ENCODE data around the gene MAD1L1.

The MAD1L1 gene

DNA sequence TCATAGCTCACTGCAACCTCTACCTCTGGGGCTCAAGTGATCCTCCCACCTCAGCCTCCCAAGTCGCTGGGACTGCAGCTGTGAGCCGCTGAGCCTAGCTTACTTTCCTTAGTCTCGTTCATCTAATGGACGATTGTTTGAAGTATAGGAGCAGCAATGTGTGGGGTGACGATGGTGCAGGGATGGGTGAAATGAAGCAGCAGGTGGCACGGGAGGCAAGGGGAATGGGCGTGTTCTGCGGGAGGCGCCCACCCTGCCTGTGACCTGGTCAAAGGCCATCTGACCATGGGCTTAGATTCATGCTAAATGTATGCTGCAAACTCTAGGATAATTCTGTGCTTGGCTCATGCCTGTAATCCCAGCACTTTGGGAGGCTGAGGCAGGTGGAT lies 210.7 kb downstream of the MAD1L1 start:
- no peak overlapping the region for H3K4me2 ChIP-seq (ENCODE audit: low read length)

DNA sequence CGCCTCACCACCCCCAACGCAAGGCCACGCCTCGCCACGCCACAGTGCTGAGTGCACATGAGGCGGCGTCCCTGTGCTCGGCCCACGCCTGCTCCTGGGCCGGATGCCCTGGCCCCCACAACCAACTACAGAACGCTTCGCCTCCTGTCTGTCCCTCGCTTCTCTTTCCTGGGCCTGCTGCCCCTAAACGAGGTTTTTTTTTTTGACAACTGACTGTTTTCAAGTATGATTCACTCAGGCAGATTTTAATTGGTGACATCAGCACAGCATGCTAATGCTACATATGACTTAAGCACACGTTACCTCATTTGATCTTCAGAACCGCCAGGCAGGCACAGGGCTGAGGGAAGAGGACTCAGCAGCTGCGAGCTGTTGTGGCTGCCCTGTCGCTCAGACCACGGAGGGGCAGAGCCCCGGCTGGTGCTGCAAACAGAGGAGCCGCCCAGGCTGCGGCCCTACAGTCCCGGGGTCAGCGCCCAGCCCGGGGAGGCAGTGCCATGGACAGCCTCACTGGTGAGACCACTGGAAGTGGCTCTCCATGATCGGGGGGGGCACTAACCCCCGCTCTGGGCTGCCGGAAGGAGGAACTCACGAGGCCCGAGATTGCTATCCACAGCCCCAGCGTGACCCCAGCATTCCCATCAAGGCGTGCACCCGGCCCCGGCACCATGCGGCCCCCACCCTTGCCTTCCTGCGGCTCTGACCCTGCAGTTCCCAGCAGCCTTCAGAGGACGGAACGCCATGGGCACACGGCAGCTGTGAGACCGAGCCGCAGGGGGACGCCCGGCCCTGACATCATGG lies 212.8 kb downstream of the MAD1L1 start:
- peaks cover 12% of the 10 kb centered on the region for H3K79me2 ChIP-seq (ENCODE audit: control insufficient read depth, low read length)
- no peak for TF ChIP-seq EZH2phosphoT487 (IDR thresholded peaks at IDR 0.05; ENCODE audit: borderline replicate concordance, low read length)
- TF ChIP-seq, protein P1, sequence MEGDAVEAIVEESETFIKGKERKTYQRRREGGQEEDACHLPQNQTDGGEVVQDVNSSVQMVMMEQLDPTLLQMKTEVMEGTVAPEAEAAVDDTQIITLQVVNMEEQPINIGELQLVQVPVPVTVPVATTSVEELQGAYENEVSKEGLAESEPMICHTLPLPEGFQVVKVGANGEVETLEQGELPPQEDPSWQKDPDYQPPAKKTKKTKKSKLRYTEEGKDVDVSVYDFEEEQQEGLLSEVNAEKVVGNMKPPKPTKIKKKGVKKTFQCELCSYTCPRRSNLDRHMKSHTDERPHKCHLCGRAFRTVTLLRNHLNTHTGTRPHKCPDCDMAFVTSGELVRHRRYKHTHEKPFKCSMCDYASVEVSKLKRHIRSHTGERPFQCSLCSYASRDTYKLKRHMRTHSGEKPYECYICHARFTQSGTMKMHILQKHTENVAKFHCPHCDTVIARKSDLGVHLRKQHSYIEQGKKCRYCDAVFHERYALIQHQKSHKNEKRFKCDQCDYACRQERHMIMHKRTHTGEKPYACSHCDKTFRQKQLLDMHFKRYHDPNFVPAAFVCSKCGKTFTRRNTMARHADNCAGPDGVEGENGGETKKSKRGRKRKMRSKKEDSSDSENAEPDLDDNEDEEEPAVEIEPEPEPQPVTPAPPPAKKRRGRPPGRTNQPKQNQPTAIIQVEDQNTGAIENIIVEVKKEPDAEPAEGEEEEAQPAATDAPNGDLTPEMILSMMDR (IDR thresholded peaks at IDR 0.05; ENCODE audit: low read depth, low read length, poor library complexity, severe bottlenecking): no peak
- H4K20me1 ChIP-seq (ENCODE audit: control insufficient read depth, insufficient read depth, low read depth, low read length): 0 out of 2 replicates have a peak, but pooled peaks cover 5% of the 10 kb centered on the region
- no peaks in the 10 kb centered on the region for H3K9me2 ChIP-seq (replicated peaks; ENCODE audit: control insufficient read depth, low read length)
- peaks cover 29% of the 10 kb centered on the region for H3K4me1 ChIP-seq (ENCODE audit: control insufficient read depth, low read length)
- H3K27ac ChIP-seq (ENCODE audit: low read depth, low read length): peak overlapping the region; percentile 17; the same call in 1 of the 2 replicates
- H3K9me3 ChIP-seq (ENCODE audit: control insufficient read depth, insufficient read depth, low read length): peaks cover 8% of the 10 kb centered on the region; the same call in 1 of the 2 replicates
- peaks cover 7% of the 10 kb centered on the region; the same call in 1 of the 2 replicates for H3K36me3 ChIP-seq (ENCODE audit: control insufficient read depth, low read length)
- H3K27me3 ChIP-seq (ENCODE audit: control insufficient read depth, low read length): no peaks in the 10 kb centered on the region
- peak overlapping the region; percentile 64 for H3K4me2 ChIP-seq (ENCODE audit: low read length)
- peak overlapping the region; percentile 36 for H3K4me3 ChIP-seq (ENCODE audit: low read length)
- no peaks in the 10 kb centered on the region for H3F3A ChIP-seq (ENCODE audit: control insufficient read depth, insufficient read depth)

More for the DNA sequence above, 210.7 kb downstream of the MAD1L1 start:
- H3K4me3 ChIP-seq (ENCODE audit: low read length): no peak overlapping the region
- H3K4me1 ChIP-seq (ENCODE audit: control insufficient read depth, low read length): peaks cover 29% of the 10 kb centered on the region
- peaks cover 18% of the 10 kb centered on the region; the same call in 1 of the 2 replicates for H3K9me3 ChIP-seq (ENCODE audit: control insufficient read depth, insufficient read depth, low read length)
- H3K27me3 ChIP-seq (ENCODE audit: control insufficient read depth, low read length): no peaks in the 10 kb centered on the region
- no peaks in the 10 kb centered on the region for H3K9me2 ChIP-seq (replicated peaks; ENCODE audit: control insufficient read depth, low read length)
- 0 out of 2 replicates have a peak, but pooled peaks cover 5% of the 10 kb centered on the region for H4K20me1 ChIP-seq (ENCODE audit: control insufficient read depth, insufficient read depth, low read depth, low read length)
- TF ChIP-seq, protein P1 (IDR thresholded peaks at IDR 0.05; ENCODE audit: low read depth, low read length, poor library complexity, severe bottlenecking): no peak
- no peak for TF ChIP-seq EZH2phosphoT487 (IDR thresholded peaks at IDR 0.05; ENCODE audit: borderline replicate concordance, low read length)
- H3K27ac ChIP-seq (ENCODE audit: low read depth, low read length): no peak overlapping the region
- no peaks in the 10 kb centered on the region for H3F3A ChIP-seq (ENCODE audit: control insufficient read depth, insufficient read depth)
- H3K36me3 ChIP-seq (ENCODE audit: control insufficient read depth, low read length): peaks cover 4% of the 10 kb centered on the region; the same call in 1 of the 2 replicates
- H3K79me2 ChIP-seq (ENCODE audit: control insufficient read depth, low read length): peaks cover 12% of the 10 kb centered on the region

DNA sequence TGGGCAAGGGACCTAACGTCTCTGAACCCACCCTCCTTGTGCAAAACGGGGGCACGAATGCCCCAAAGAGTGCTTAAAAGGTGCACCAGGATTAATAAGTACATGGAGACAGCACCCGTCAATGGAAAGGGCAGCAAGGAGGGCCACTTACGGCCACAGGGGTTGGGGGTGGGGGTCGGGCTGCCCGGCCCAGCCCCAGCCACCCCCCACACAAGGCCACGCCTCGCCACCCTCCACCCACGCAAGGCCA lies 213.4 kb downstream of the MAD1L1 start:
- TF ChIP-seq EZH2phosphoT487 (IDR thresholded peaks at IDR 0.05; ENCODE audit: borderline replicate concordance, low read length): no peak
- TF ChIP-seq, protein P1 (IDR thresholded peaks at IDR 0.05; ENCODE audit: low read depth, low read length, poor library complexity, severe bottlenecking): no peak
- peak overlapping the region; percentile 36 for H3K4me3 ChIP-seq (ENCODE audit: low read length)
- H3K79me2 ChIP-seq (ENCODE audit: control insufficient read depth, low read length): peaks cover 9% of the 10 kb centered on the region
- no peaks in the 10 kb centered on the region for H3K9me2 ChIP-seq (replicated peaks; ENCODE audit: control insufficient read depth, low read length)
- H3K27ac ChIP-seq (ENCODE audit: low read depth, low read length): 0 out of 2 replicates have a peak overlapping the region, but pooled peaks have one; percentile 3
- peaks cover 29% of the 10 kb centered on the region for H3K4me1 ChIP-seq (ENCODE audit: control insufficient read depth, low read length)
- H3K27me3 ChIP-seq (ENCODE audit: control insufficient read depth, low read length): no peaks in the 10 kb centered on the region
- peak overlapping the region; percentile 64 for H3K4me2 ChIP-seq (ENCODE audit: low read length)
- H3F3A ChIP-seq (ENCODE audit: control insufficient read depth, insufficient read depth): no peaks in the 10 kb centered on the region
- peaks cover 5% of the 10 kb centered on the region; the same call in 1 of the 2 replicates for H3K36me3 ChIP-seq (ENCODE audit: control insufficient read depth, low read length)
- H4K20me1 ChIP-seq (ENCODE audit: control insufficient read depth, insufficient read depth, low read depth, low read length): 0 out of 2 replicates have a peak, but pooled peaks cover 5% of the 10 kb centered on the region
- H3K9me3 ChIP-seq (ENCODE audit: control insufficient read depth, insufficient read depth, low read length): peaks cover 2% of the 10 kb centered on the region; the same call in 1 of the 2 replicates
